ENCODE measurements around the gene IL23R. TPM values are rescaled to one million over a fixed set of nuclear protein-coding genes. Genes with fewer than 3 reads are reported as not detected.

Gene IL23R
- total RNA-seq, 1 donor from 2014 or later = not detected

- Histone ChIP-seq H3K4me3 (no peak overlapping the region), H3K36me3 (no peaks in the 10 kb centered on the region), H3K27me3 (ENCODE audit: low read depth) (no peaks in the 10 kb centered on the region), H3K27ac (replicated peaks) (no peak overlapping the region), H3K9me3 (replicated peaks) (no peaks in the 10 kb centered on the region), H3K4me1 (peaks cover 8% of the 10 kb centered on the region)
- intact Hi-C loops (cut with micrococcal nuclease) = no loop called here
- no peak for DNase-seq
- TF ChIP-seq CTCF (IDR thresholded peaks at IDR 0.05; ENCODE audit: borderline replicate concordance) = no peak
Measured at GRCh38 chr1:67165468-67166041, 699 bp upstream of the IL23R start.

GRCh38 chr1:67169496-67169895, 3.2 kb downstream of the IL23R start:
- no peaks in the 10 kb centered on the region for H3K27me3 ChIP-seq (ENCODE audit: low read depth)
- intact Hi-C loops (cut with micrococcal nuclease) = no loop called here
- H3K4me1 ChIP-seq = peaks cover 8% of the 10 kb centered on the region
- no peaks in the 10 kb centered on the region for H3K9me3 ChIP-seq (replicated peaks)
- H3K36me3 ChIP-seq = no peaks in the 10 kb centered on the region
- H3K4me3 ChIP-seq = no peak overlapping the region
- H3K27ac ChIP-seq (replicated peaks) = no peak overlapping the region
- DNase-seq = no peak
- no peak for TF ChIP-seq CTCF (IDR thresholded peaks at IDR 0.05; ENCODE audit: borderline replicate concordance)

DNA sequence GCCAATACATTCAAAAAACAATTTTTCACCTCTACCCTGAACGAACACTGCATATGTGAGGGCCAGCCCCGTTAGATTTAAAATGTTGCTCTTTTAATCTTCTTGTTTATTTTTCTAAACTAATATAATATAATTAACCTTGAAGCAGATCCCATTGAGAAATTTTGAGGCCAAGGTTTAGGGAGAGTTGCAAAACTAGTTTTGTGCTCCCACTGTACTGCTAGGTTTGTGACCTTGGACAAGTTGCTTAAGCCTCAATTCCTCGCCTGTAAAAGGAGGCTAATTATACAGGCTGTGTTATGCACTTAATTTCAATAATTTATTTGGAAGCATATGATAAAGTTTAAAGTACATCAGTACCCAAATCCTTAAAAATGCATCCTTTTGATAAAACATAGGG, 3.7 kb downstream of the IL23R start:
- Histone ChIP-seq H3K27ac (replicated peaks) (no peak overlapping the region), H3K36me3 (no peaks in the 10 kb centered on the region), H3K4me1 (peaks cover 8% of the 10 kb centered on the region), H3K9me3 (replicated peaks) (no peaks in the 10 kb centered on the region), H3K4me3 (no peak overlapping the region), H3K27me3 (ENCODE audit: low read depth) (no peaks in the 10 kb centered on the region)
- TF ChIP-seq CTCF (IDR thresholded peaks at IDR 0.05; ENCODE audit: borderline replicate concordance) = no peak
- no peak for DNase-seq
- intact Hi-C loops (cut with micrococcal nuclease) = no loop called here

DNA sequence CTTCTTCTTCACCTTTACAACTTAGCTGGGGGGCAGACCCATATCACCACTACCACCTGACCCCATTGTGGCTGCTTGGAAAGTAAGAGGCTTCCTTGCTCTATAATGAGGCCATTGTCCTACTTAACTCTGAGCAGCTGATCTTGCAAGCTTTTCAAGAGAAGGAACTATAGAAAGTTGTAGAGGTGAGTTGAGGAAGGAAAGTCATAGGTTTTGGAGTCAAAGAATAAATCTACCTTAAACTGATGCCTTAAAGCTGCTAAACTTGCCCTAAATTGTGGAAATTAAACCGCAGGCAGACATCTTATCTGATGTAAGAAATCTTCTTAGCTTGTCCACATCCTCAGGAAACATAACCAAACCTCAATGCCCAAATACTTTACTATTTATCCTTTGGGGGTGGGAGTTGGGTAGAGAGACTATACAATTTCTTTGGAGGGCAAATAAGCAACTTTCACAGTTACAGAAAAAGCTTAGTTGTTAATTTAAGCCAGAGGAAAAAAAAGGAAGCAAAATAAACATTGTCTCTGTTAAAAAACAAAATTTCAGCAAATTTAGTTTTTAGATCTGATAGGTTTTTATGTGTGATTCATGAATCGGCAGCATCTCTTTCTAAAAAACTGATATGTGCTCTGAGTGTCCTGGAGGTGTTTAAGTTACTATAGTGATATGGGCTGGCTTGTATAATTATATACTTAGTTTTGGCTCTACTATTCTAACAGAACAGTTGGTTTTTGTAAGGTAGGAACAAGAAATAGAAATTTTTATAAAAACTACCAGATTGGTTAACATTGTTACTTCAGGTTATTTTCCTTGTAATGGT, 4.7 kb downstream of the IL23R start:
- peaks cover 8% of the 10 kb centered on the region for H3K4me1 ChIP-seq
- no peaks in the 10 kb centered on the region for H3K36me3 ChIP-seq
- no peak for TF ChIP-seq CTCF (IDR thresholded peaks at IDR 0.05; ENCODE audit: borderline replicate concordance)
- H3K27me3 ChIP-seq (ENCODE audit: low read depth) = no peaks in the 10 kb centered on the region
- DNase-seq = no peak
- H3K9me3 ChIP-seq (replicated peaks) = no peaks in the 10 kb centered on the region
- H3K4me3 ChIP-seq = no peak overlapping the region
- intact Hi-C loops (cut with micrococcal nuclease) = no loop called here
- H3K27ac ChIP-seq (replicated peaks) = no peak overlapping the region

DNA sequence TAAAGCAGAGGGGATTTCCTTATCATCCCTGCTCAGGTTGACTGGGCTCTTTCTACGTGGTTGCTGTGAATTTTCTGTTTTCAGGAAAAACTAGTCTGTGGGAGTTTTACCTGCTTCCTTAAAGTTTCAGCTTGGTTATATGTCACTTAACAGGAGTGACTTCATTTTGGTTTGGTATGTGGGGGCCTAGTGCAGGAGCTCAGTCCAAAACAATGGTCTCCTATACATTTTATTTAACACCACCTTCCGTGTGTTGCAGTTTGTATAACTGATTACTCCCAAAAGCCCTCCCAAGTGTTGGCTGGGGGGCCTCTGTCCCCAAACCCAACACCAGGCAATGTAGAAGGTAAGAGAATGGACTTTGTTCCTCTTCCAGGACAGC, 5.3 kb downstream of the IL23R start:
- Histone ChIP-seq H3K9me3 (replicated peaks) (no peaks in the 10 kb centered on the region), H3K4me3 (no peak overlapping the region), H3K4me1 (peaks cover 8% of the 10 kb centered on the region), H3K27me3 (ENCODE audit: low read depth) (no peaks in the 10 kb centered on the region), H3K27ac (replicated peaks) (no peak overlapping the region), H3K36me3 (no peaks in the 10 kb centered on the region)
- no peak for DNase-seq
- intact Hi-C loops (cut with micrococcal nuclease) = no loop called here
- TF ChIP-seq CTCF (IDR thresholded peaks at IDR 0.05; ENCODE audit: borderline replicate concordance) = no peak

Data from left ventricle myocardium inferior (tissue), 1 donor.